Choroid plexus epithelial cell (primary cell): ENCODE data around the gene DNAH2.

Source experiments
- DNase-seq: peaks from one replicate; pipeline ENCODE4 v3.0.0-alpha.2; 2010; ENCODE audit warnings: low read depth
- H3K4me3 ChIP-seq: 2 replicates; pipeline ENCODE4 v1.5.1; 2011; ENCODE audit warnings: low read depth, mild to moderate bottlenecking, control low read depth, low read length, moderate library complexity
- TF ChIP-seq, protein P1 (sequence below): conservative IDR thresholded peaks from 2 replicates; pipeline ENCODE4 v1.5.1; 2011; ENCODE audit warnings: low read depth, mild to moderate bottlenecking, control low read depth, inconsistent platforms, low read length, moderate library complexity

Gene DNAH2

DNA sequence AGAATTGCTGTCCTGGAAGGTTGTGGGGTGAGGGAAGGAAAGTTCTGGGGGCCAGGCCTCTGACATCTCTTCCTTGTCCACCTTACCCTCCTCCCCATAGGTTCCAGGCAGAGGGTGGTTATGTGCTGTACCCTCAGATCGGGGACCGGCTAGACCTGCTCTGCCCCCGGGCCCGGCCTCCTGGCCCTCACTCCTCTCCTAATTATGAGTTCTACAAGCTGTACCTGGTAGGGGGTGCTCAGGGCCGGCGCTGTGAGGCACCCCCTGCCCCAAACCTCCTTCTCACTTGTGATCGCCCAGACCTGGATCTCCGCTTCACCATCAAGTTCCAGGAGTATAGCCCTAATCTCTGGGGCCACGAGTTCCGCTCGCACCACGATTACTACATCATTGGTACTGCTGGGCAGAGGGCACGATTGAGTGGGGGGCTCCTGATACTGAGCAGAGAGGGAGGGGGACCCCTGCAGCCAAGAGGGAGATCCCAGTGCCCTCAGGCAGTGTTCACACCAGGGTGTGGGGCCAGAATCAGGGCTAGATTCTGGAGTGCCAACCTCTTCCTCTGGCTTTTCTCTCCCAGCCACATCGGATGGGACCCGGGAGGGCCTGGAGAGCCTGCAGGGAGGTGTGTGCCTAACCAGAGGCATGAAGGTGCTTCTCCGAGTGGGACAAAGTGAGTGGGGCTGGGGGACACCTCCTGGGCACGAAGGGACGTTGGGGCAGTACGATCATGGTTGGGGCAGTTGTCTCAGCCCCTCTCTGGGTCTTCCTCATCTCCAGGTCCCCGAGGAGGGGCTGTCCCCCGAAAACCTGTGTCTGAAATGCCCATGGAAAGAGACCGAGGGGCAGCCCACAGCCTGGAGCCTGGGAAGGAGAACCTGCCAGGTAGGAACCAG, 9.4 kb upstream of the DNAH2 start:
- no peak overlapping the region for H3K4me3 ChIP-seq
- TF ChIP-seq, protein P1, sequence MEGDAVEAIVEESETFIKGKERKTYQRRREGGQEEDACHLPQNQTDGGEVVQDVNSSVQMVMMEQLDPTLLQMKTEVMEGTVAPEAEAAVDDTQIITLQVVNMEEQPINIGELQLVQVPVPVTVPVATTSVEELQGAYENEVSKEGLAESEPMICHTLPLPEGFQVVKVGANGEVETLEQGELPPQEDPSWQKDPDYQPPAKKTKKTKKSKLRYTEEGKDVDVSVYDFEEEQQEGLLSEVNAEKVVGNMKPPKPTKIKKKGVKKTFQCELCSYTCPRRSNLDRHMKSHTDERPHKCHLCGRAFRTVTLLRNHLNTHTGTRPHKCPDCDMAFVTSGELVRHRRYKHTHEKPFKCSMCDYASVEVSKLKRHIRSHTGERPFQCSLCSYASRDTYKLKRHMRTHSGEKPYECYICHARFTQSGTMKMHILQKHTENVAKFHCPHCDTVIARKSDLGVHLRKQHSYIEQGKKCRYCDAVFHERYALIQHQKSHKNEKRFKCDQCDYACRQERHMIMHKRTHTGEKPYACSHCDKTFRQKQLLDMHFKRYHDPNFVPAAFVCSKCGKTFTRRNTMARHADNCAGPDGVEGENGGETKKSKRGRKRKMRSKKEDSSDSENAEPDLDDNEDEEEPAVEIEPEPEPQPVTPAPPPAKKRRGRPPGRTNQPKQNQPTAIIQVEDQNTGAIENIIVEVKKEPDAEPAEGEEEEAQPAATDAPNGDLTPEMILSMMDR: no peak
- no peak for DNase-seq

DNA sequence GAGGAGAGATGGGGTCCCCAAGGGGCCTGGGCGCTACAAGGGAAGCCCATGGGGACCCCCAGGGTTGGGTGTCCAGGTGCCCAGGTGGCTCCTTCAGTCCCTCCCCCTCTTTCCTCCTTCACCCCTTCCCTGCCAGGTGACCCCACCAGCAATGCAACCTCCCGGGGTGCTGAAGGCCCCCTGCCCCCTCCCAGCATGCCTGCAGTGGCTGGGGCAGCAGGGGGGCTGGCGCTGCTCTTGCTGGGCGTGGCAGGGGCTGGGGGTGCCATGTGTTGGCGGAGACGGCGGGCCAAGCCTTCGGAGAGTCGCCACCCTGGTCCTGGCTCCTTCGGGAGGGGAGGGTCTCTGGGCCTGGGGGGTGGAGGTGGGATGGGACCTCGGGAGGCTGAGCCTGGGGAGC, 8.5 kb upstream of the DNAH2 start:
- TF ChIP-seq, protein P1: no peak
- H3K4me3 ChIP-seq: no peak overlapping the region
- DNase-seq: no peak

DNA sequence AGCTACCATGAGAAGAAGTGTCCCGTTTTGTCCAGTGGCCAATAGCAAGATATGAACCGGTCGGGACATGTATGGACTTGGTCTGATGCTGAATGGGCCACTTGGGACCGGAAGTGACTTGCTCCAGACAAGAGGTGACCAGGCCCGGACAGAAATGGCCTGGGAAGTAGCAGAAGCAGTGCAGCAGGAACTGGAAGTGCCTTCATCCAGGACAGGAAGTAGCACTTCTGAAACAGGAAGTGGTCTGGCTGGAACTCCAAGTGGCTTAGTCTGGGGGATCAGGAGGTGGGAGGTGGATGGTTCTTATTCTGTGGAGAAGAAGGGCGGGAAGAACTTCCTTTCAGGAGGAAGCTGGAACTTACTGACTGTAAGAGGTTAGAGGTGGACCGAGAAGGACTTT, 7.2 kb upstream of the DNAH2 start:
- TF ChIP-seq, protein P1: no peak
- DNase-seq: no peak
- H3K4me3 ChIP-seq: no peak overlapping the region

DNA sequence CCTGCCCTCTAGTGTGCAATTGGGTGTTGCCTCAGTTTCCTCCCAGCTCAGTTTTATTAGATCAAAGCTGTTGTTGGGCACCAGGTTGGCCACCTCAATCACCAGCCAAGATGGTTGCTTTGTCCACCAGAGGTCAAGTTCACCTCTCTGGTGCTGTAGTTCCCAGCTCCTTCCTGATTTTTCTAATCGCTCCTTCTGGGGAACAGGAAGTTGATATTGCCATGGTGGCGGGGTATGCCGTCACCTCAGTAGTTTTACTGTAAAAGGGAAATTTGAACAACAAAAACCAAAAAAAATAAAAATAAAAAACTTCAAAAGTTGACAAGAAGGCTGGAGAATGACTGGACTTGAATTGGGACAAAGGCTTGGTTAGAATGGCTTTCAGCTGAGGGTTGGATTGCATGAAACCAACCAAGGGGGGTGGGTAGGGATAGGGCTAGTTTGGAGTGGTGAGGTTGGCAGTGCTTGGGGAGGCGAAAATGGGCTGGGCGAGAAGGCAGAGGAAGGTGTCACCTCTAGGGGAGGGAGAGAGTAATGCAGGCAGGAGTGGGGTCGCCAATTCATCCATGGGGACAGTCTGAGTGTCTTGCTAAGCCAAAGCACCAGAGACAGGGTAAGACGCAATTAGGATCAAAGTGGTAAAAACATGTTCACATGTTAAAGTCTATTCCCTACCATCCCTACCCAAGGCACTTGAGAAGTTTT, 6.3 kb upstream of the DNAH2 start:
- TF ChIP-seq, protein P1: peak; percentile 33
- no peak for DNase-seq
- no peak overlapping the region for H3K4me3 ChIP-seq

DNA sequence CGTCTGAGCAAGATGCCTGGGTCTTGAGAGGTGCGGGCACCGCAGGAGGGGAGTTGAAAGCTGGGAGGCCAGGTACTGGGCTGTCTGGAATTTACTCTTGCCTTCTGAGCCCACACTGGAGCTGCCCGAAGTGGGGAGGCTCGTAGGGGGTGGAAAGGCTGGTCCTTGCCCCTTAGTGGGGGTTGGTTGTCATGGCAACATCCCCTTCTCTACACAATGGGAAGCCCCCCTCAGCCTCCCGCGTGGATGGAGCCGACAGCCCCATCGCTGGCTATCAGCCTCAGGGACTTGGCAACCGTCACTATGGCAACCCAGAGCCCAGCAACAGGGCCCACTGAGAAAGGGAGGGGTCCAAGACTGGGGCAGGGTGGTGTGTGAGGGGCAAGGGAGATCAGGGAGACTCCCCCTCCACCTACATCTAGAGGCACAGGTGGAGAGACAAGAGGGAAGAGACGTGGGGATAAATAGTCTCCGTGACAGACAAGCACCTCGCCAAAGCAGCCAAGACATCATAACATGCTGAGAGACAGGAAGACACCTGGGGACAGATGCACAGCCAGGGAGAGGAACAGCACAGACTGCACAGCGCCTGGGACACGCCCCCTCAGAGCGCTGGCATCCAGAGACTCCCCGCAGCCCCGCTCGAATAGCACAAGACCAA, 5.3 kb upstream of the DNAH2 start:
- no peak overlapping the region for H3K4me3 ChIP-seq
- peak; percentile 21 for DNase-seq
- TF ChIP-seq, protein P1: no peak

DNA sequence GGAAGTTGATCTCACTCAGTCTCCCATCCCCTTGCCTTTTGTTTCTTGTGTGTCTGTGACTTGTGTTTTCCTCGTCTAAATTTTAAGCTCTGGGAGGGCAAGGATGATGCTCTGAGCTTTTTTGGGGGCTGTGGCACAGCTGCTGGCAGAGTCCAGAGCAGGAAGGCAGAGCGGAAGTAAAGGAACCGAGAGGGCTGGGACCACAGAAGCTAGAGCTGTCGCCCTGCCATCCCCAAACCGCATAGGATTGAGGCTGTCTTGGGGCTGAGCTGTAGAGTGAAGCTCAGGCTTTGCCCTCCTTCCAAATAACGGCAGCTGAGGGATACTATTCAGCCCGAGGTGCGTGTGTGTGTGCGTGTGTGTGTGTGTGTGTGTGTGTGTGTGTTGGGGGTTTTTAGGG, 3.8 kb upstream of the DNAH2 start:
- TF ChIP-seq, protein P1: no peak

More for the DNA sequence above, 3.8 kb upstream of the DNAH2 start:
- DNase-seq: no peak
- H3K4me3 ChIP-seq: no peak overlapping the region
